ENCODE data around the gene TRDMT1.
A peak's percentile ranks its signal among the peaks of the same experiment; 100 is the strongest.
"Not testable (repeated sequence)": the region's sequence is repeated elsewhere in the genome, so short reads cannot be mapped to it uniquely, and the experiment has no call there.

The TRDMT1 gene

DNA sequence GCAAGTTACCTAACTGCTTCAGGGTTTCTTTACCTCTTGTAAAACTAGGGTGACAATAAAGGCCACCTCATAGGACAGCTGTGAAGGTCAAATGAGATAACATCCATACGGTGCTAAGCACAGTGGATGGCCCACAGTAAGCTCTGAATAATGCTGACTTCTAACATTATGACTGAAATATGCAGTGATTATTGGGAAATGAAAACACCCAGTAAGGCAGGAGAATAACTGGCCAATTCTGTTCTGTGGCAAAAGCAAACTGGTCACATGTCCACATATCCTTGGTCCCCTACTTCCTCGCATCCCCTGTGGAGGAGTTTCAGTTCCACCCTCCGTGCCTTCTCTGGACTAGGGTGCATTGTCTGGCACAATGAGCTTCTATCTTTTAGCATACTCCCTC lies 73.2 kb downstream of the TRDMT1 start:
- DNase-seq: no peak

DNA sequence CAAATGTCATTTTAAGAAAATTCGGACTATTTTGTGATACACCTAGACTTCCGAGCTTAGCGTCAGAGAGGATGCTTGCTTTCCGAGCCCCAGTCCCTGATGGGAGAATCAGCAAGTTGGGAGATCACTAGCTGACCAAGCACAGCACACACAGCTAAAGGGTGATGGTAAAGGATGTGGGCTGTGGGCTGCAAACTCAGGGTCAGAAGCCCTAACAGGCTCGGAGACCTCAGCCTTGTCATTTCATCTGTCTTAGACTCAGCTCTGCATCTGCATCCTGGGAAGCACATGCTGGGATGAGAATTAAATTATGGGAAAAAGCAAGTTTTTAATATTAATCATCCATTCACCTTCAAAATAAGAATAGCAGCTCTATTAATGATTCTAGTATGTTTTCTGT lies 75.1 kb downstream of the TRDMT1 start:
- no peak for DNase-seq

DNA sequence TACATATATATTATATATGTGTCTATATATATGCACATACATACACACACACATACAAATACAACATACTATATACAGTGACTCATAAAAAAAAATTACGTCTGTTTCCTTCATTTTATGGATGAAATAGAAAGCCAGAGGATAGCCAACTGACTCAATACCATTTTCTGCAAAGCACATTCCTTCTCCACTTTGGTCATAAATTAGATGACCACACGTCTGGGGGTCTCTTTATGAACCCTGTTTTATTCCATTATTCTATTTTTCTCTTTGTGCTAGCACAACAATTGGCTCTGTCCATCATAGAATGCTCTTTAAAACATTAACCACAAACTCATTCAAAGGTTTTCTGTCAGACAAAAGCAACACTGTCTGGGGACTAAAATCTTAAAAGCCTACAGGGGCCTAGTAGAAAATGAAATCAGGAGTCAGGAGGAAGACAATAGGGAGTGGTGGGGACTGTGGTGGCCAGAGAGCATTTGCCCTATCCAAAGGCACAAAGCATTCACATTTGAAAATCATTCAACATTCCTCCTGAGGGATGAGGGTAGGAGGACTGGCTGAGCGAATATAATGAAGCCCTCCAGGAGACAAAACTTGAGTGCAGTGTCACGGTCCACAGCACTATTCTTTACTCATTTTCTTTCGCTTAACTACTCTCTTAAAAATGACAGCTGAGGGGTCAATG lies 76.1 kb downstream of the TRDMT1 start:
- DNase-seq: no peak

DNA sequence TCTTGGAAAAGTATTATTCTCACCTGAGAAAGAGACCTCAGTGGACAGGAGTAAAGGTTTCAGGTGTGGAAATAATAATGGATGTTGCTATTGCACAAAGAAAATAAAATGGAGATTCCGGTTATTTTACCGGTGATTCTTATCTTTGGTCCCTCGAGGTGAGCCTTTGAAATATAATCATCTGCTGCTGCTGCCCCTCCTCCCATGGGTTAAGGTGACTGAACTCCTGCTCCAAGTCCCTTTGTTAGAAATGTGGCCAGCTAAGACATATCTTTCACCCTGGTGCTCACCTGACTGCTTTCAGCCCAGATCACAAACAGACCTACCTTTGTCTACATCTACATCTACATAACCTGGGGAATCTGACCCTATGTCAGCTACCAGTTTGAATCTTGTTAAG lies 77.5 kb downstream of the TRDMT1 start:
- DNase-seq: no peak

DNA sequence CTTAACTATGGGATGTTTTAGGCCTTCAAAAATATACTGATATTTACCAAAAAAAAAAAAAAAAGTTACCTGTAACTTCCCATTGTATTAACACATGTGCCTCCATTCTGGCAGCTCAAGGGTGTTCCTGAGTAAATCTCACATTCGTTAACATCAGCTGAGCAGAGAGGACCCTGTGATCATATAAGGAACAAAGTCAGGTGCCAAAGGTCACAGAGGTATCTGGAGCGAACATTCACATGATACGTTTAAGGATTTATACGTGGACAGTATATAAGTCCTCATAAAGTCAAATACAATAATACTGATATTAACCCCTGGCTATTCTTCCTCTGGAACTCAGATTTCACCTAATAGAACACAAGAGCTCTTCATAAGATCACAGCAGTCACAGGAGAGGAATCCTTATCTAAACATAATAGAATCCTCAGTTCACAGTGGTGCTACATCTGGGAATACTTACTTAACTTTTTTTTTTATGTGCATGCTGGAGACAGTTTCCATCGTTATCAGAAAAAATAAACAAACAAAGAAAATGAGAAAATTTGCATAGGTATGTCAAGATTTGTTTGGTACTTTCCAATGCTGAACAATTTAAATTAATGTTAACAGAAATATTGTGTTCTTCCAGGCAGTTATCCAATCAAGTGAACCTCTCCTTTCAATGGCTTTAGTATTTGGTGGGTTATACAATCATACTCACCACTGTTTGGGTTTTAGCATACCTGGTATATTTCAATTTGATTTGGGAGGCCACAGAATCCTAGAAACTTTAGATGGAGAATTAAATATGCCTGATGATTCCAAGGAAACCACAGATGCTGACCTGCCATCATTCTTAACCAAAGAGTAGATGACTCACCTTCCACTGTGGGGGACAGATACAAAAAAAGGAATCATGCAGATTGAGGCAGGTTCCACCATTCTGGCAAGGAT lies 78.5 kb downstream of the TRDMT1 start:
- DNase-seq: peak; percentile 89

DNA sequence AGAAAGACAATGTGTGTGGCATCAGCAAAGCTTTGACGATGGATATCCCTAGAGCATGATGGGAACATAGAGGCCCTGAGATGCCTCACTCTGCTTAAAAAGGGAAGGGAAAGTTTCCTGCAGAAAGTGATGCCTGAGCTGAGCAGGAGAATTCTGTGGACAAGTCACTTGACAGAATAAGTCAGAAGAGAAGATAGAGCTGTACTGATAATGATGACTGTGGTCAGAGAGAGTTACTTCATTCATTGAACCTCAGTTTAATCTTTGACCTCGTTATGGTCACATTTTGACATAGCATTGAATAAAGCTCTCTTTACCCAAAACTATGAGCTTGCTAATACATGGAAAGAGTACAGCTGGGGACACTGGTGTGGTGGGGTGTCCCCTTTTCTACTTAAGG lies 79.4 kb downstream of the TRDMT1 start:
- DNase-seq: no peak

DNA sequence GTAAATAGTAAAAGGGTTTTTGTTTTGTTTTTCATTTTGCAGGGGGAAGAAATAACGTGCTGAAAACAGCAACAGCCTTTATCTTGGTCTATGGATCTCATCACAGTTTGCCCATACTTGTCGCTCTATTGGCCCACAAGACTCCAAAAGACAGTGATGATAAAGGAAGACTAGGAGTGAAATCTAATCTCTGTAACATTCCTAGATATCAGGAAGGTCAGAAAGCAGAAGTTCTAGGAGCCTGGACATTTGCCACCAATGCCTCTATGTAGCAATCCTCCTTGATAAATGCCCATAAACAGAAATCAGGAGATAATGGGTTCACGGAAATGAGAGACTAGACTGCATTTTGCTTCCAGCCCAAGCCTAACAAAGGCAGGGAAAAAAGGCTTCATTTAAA lies 80.8 kb downstream of the TRDMT1 start:
- DNase-seq: no peak

DNA sequence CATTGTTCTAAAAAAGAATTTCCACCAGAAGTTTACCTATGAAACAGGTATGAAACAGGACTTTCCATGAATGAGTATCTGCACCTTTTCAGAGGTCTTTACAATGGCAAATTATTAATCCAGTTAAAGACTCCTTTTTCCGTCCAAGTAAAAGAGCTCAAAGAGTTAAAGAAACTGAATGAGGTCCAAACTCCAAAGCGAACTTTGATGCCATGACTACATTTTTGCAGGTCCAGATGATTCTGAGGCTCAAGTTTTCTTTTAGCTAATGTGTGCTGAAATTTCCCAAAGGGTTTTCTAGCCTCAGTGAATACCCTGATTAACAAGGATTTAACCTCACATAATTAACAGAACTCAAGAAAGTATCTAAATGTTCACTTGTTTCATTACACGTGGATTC lies 81.6 kb downstream of the TRDMT1 start:
- no peak for DNase-seq

DNA sequence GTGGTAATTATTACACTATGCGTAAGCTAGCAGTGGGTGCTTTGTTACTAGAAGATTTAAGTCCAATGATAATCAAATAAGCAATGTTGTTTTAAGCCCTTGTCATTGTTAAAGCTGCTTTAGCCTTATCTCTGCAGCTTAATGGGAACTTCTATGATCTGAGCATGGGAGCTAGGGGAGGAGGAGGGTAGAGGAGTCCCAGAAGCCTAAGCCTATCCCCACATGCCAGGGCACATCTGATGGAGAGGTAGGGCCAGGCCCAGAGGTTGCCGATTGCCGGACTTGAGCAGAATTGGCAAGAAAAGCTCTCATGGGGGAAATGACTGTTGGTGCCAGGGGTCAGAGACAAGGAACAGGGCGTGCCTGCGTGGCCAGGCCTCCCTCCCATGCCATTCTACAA lies 85.3 kb downstream of the TRDMT1 start:
- DNase-seq: no peak

DNA sequence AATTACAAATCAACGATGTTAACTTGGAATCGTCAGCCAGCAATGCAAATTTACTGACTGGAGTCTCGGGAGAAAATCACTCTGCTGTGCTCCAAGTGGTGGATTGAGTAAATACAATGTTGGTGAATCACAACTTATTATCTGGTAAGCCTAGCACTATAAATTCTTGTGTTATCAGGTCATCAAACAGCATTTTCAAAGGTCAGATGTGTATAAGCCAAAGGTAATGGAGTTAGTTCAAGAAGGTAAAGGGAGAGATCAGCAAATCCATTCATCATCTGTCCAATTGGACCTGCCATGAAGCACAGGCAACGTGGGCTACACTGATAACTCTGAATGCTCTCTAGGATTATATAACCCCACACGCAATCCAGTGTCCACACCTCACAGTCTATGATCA lies 85.8 kb downstream of the TRDMT1 start:
- peak; percentile 66 for DNase-seq

DNA sequence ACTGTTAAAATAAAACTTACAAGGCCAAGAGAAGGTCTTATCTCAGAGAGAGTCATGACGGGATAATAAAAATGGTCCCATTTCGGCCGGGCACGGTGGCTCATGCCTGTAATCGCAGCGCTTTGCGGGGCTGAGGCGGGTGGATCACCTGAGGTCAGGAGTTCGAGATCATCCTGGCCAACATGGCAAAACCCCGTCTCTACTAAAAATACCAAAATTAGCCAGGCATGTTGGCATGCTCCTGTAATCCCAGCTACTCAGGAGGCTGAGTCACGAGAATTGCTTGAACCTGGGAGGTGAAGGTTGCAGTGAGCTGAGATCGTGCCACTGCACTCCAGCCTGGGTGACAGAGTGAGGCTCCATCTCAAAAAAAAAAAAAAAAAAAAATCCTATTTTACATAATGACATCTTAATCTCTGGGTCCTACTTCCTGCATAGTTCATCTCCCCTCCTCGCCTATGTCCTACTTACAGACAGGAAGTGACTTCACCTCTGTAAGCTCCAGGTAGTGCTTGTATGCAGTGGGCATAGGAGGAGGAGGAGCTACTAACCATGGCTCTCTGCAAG lies 86.5 kb downstream of the TRDMT1 start:
- not testable (repeated sequence) for DNase-seq

DNA sequence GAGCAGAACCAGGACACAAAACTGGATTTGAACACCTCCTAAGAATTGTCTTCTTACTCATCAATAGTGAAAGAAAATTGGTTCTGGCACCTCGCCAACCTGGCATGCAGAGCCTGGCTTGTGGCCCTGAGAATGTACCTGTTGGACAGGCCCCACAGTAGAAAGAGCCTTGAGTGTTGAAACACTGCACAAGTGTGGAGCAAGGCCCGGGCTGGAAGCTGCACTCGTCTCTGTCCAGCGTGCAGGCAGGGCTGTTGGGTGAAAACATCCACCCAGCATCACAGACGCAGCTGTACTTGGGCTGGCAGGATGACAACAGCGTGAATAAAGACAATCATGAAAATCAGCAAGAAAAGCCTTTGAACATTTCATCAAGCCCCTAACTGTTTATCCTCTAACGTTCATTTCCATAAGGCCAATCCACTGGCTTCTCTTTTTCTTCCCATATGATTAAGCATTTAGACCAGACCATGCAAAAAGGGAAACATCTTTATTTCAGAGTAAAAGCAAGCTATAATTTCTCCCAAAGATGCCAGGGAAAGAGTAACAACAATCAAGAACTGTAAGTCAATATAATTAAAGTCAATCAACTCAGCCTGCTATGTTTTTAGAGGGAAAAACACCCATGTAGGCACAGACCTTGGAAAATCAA lies 87.5 kb downstream of the TRDMT1 start:
- peak; percentile 42 for DNase-seq

DNA sequence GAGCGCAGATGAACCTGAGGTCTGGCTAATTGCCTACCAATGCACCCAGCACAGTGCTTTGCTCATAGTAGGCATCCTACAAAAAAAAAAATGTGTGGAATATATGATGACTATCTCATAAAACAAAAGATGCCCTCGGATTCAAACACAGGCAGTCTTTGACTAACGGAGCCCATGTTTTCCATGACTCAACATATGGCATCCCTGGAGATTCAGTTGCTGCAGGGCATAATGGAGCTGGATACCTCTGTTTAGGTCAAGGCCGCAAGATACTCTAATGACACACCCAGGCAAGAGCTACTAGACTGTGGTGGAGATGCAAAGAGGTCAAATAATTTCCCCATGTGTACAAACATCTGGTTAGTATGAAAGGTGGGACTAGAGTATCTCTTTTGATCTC lies 88.1 kb downstream of the TRDMT1 start:
- peak; percentile 46 for DNase-seq

DNA sequence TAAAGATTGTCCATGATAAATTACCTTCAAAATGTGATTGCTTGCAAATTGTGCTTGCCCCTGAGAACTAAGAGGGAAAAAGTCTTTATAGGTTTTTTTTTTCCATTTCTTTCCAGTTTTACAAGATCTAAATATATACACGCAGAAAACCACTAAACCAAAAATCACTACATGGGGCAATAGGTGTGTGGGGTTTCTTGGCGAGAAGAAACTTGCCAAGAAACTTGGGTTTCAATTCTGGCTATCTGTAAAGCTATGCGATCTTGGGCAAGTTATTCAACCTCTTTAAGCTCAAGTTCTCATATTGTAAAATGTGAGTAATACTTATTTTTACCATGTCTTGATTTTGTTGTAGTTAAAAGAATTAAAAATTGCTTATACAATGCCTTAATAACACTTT lies 88.9 kb downstream of the TRDMT1 start:
- DNase-seq: no peak

DNA sequence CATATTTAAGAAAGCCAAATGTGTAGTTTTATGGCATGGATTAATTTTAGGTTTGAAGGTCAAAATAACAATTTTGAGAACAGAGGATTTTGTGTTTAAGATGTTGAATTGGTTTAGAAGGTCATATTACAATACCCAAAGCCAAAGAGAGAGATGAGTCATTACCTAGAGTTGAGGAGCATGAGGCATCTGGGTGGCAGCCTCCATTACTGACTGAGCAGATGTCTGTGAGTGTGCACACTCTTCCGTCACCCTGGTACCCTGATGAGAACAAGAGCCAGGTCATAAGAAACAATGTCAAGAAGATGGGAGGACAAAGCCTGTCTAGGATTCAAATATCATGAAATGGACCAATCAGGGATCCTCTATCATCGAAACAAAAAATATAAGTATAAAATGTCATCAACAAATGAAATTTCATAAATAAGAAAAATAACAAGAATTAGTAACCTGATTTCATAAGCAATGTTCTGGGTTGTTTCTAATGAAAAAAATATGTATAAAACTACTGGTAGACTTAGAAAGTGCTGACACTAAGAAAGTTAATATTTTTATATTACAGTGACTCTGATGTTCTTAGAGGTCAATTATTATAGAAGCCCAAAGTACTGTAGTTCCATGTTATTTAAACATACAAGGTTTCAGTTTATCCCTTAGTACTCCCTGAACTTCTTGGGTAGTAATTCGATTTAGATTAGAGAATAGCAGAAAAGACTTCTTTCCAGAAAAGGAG lies 91.8 kb downstream of the TRDMT1 start:
- DNase-seq: peak; percentile 82

DNA sequence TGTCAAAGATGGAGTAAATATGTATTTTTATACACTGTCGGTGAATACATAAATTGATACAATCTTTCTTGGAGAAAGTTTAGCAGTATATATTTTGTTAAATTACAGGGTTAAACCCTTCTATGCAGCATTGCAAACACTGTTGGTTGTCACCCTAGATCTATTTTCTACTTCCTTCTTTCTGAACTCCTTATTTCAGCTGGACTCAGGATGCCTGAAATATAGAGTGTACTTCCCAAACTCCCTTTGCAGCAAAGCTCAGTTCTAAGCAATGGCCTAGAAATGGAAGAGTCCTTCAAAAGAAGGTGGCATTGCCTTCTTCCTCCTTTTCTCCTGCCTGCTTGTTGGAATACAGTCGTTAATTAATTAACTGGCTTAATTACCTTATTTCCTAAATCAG lies 92.4 kb downstream of the TRDMT1 start:
- no peak for DNase-seq

DNA sequence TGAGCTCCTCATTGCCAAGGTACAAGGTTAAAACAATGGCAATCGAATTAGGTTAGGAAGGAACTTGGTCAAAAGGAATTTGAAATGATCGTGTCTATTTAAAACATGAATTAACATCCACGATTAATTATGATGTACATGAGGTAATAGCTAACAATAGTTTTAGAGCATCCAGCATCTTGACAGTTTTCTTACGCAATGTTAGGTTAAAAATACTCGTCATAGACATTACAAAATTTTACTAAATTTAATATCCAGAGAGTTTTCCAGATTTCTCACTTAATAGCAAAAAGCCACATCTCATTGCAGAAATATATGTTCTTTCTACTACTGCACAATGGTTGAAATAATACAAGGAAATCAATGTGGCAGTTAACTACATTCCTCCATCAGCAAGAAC lies 94.5 kb downstream of the TRDMT1 start:
- DNase-seq: no peak

DNA sequence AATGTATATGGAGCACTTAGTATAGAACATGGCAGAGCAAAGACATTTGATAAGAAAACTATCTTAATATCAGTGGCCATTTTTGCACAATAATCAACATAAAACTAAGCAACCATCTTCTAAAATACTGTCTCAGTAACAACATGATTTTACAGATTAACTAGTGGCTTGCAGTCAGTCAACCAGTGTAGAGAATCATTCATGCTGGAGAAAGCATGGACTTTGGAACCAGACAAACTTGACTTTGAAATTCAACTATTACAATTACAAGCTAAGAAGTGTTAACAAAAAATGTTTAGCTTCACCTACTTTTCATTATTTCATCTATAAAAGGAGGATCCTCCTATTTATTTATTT lies 99.6 kb downstream of the TRDMT1 start:
- DNase-seq: no peak

DNA sequence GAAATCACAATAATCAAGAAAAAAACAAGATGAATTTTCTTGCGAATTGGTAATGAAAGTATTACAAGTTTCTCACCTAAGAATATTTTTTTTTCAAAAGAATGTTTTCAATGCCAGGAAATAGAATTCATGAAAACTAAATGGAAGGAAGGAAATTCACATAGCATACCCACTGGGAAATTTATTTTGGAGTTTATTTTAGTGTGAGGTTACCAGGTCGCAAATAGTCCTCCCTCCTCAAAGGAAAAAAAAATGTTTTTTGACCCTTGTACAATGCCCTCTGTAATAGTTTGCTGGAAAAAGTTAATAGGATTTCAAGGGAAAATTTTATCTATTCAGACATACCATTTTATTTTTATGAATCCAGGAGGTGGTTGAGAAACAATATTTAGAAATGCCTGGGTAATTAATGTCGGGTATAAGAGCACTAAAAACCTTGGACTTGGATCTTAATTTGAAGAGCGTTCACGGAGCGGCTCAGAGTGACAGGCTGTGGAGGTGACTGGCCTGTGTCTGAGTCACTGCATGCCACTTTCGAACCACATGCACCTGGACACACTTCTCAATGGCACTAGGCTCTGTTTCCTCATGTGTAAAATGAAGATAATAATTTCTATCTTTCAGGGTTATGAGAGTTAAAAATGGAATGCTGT lies 100.1 kb downstream of the TRDMT1 start:
- DNase-seq: no peak

DNA sequence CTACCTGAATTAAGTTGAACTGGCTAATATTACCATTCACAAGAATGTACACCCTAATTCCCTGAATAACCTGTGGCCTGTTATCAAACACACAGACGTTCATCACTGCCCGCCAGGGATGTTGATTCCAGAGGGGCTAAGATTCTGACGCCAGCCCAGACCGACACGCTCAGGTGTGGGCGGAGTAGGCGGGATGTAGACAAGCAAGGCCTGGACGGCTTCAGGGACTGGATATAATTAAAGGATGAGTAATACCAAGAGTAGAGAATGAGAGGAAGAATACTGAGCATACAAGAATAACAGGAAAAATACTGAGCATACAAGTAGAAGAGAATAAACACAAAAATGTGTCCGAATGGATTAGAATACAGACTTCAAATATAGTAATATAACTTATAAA lies 100.9 kb downstream of the TRDMT1 start:
- no peak for DNase-seq

DNA sequence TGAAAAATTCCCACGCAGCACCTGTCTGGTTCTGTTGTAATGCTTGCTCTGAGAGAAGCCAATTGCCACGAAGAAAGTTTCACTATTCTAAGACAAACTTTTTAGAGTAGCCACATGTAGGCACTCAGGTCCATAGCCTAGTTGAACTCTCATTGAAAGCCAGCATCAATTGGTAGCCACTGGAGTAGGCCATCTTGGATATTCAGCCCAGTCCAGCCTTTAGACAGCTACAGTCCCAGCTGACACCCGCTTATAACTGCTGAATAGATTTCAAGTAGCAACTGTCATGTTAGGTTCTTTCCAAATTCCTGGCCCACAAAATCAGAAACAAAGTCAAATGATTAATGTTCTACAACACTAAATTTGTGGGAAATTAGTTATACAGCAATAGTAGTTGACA lies 103.5 kb downstream of the TRDMT1 start:
- DNase-seq: no peak
